Stimulated activated CD4-positive, alpha-beta T cell treated with anti-CD3 and anti-CD28 coated beads, TNF-alpha, amount 100 ng/mL, for 48 hours (primary cell): ENCODE data around the gene IDH2.
"Not testable (repeated sequence)": the region's sequence is repeated elsewhere in the genome, so short reads cannot be mapped to it uniquely, and the experiment has no call there.

Experiments used
- DNase-seq, 3 donors: peaks; one replicate each; pipeline ENCODE4 v3.0.0-alpha.2; 2020; ENCODE audit warnings: low read depth in 3 of 3

IDH2 gene

GRCh38 chr15:90084876-90085423, 17.3 kb downstream of the IDH2 start:
- DNase-seq: no peak

GRCh38 chr15:90083954-90084607, 18.2 kb downstream of the IDH2 start:
- DNase-seq: no peak

GRCh38 chr15:90083419-90083818, 18.8 kb downstream of the IDH2 start:
- no peak for DNase-seq

GRCh38 chr15:90082140-90082715, 20.0 kb downstream of the IDH2 start:
- DNase-seq: no peak

- DNase-seq: no peak
Measured at GRCh38 chr15:90080818-90081393, 21.4 kb downstream of the IDH2 start.

GRCh38 chr15:90080458-90080755, 21.9 kb downstream of the IDH2 start:
- DNase-seq: no peak

- DNase-seq: no peak
Measured at GRCh38 chr15:90079619-90080457, 22.4 kb downstream of the IDH2 start.

GRCh38 chr15:90078965-90079364, 23.3 kb downstream of the IDH2 start:
- no peak for DNase-seq

GRCh38 chr15:90076716-90077115, 25.6 kb downstream of the IDH2 start:
- no peak for DNase-seq

GRCh38 chr15:90075420-90076289, 26.6 kb downstream of the IDH2 start:
- no peak for DNase-seq

GRCh38 chr15:90074916-90075315, 27.4 kb downstream of the IDH2 start:
- DNase-seq: no peak

GRCh38 chr15:90074023-90074422, 28.2 kb downstream of the IDH2 start:
- DNase-seq: no peak

GRCh38 chr15:90072978-90073640, 29.2 kb downstream of the IDH2 start:
- no peak for DNase-seq

GRCh38 chr15:90071220-90071807, 31.0 kb downstream of the IDH2 start:
- peak; percentile 63 to 70 (median 65) for DNase-seq

GRCh38 chr15:90070623-90071022, 31.6 kb downstream of the IDH2 start:
- not testable (repeated sequence) for DNase-seq

GRCh38 chr15:90067953-90068606, 34.2 kb downstream of the IDH2 start:
- no peak for DNase-seq

- no peak for DNase-seq
Measured at GRCh38 chr15:90067181-90067952, 34.9 kb downstream of the IDH2 start.

- no peak for DNase-seq
Measured at GRCh38 chr15:90065682-90066049, 36.6 kb downstream of the IDH2 start.
